Measurements from ENCODE around the gene NPIPA8.
"Not testable (repeated sequence)": the region's sequence is repeated elsewhere in the genome, so short reads cannot be mapped to it uniquely, and the experiment has no call there.

Gene NPIPA8

DNA sequence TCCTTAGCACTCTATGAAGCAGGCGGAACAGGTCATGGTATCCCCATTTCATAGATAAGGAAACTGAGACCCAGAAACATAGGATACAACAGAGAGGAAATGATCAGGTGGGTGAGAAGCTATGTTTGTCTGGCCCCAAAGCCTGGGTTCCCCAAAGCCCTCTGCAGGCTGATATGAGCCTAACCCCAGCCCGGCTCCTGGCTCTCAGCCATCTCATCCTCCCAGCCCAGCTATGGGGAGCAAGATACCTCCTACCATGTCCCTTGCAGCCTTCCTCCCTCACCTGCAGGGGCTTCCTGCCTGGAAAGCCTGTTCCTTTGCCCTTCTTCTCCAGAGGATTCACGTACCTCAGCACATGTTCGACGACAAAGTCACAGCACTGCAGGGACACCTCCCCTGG, 30.5 kb downstream of the NPIPA8 start:
- not testable (repeated sequence) for H3K27me3 ChIP-seq; H3K4me1 ChIP-seq (ENCODE audit: control insufficient read depth in 1 of 2, insufficient read depth in 1 of 2, low read depth in 1 of 2, low read length in 1 of 2); H3K36me3 ChIP-seq; H3K27ac ChIP-seq; H3K9me3 ChIP-seq; H3K4me3 ChIP-seq (ENCODE audit: low read depth in 1 of 2, low read length in 1 of 2)

GRCh38 chr16:18303059-18303706, 33.4 kb downstream of the NPIPA8 start:
- H3K36me3 ChIP-seq; H3K4me1 ChIP-seq (ENCODE audit: control insufficient read depth in 1 of 2, insufficient read depth in 1 of 2, low read depth in 1 of 2, low read length in 1 of 2); H3K27me3 ChIP-seq; H3K9me3 ChIP-seq; H3K4me3 ChIP-seq (ENCODE audit: low read depth in 1 of 2, low read length in 1 of 2); H3K27ac ChIP-seq: not testable (repeated sequence)

- not testable (repeated sequence) for H3K27me3 ChIP-seq; H3K27ac ChIP-seq; H3K36me3 ChIP-seq; H3K4me3 ChIP-seq (ENCODE audit: low read depth in 1 of 2, low read length in 1 of 2); H3K9me3 ChIP-seq; H3K4me1 ChIP-seq (ENCODE audit: control insufficient read depth in 1 of 2, insufficient read depth in 1 of 2, low read depth in 1 of 2, low read length in 1 of 2)
Measured at GRCh38 chr16:18297714-18298113, 38.8 kb downstream of the NPIPA8 start.

DNA sequence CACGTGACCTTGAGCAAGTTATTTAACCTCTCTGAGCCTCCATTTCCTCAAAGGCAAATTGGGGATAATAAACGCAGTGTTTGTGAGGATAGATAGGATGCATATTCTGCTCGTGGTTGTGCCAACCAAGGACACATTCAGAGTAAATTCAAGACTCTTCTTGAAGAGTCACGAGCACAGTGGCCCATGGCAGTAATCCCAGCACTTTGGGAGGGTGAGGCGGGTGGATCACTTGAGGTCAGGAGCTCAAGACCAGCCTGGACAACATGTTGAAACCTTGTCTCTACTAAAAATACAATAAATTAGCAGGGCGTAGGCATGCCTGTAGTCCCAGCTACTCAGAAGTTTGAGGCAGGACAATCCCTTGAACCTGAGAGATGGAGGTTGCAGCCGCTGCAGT, 39.6 kb downstream of the NPIPA8 start:
- not testable (repeated sequence) for H3K4me3 ChIP-seq (ENCODE audit: low read depth in 1 of 2, low read length in 1 of 2); H3K27ac ChIP-seq; H3K4me1 ChIP-seq (ENCODE audit: control insufficient read depth in 1 of 2, insufficient read depth in 1 of 2, low read depth in 1 of 2, low read length in 1 of 2); H3K36me3 ChIP-seq; H3K9me3 ChIP-seq; H3K27me3 ChIP-seq

DNA sequence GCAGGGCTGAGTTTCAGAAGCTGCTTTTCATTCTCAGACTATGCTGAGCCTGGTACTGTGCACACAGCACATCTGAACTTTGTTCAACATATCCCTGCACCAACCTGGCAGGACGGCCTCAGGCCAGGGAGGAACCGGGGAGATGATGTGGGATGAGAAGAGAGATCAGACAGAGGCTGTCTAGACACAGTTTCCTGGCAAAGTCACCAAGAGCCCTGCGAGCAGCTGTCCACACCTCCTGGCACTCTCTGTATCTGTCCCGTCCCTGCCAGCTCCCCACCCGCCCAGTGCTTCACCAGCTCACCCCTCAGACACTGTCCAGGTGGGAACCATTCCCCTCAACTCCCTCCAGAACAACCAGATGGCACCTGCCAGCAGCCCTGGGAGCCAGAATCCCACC, 42.2 kb downstream of the NPIPA8 start:
- not testable (repeated sequence) for H3K27me3 ChIP-seq; H3K4me3 ChIP-seq (ENCODE audit: low read depth in 1 of 2, low read length in 1 of 2); H3K4me1 ChIP-seq (ENCODE audit: control insufficient read depth in 1 of 2, insufficient read depth in 1 of 2, low read depth in 1 of 2, low read length in 1 of 2); H3K9me3 ChIP-seq; H3K36me3 ChIP-seq; H3K27ac ChIP-seq

DNA sequence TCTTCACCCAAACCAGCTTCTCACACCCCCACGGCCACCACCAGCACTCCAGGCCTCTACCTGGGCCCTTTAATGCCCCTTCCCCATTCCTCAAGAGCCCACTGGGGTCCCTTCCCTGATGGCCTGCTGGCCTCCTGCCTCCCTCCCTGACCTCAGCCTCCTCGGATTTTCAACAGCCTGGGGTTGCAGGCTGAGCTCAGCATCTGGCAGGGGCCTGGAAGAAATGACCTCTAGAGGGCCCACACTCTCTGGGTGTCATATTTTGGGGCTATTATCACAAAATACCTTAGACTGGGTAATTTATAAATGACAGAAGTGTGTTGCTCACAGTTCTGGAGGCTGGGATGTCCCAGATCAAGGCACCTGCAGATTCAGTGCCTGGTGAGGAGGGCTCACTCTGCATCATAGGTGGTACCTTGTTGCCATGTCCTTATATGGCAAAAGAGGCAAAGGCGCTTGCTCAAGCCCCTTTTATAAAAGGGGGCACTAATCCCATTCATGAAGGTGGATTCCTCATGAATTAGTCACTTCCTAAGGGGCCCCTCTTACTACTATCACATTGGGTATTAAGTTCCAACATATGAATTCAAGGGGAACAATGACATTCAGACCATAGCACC, 43.1 kb downstream of the NPIPA8 start:
- not testable (repeated sequence) for H3K9me3 ChIP-seq

DNA sequence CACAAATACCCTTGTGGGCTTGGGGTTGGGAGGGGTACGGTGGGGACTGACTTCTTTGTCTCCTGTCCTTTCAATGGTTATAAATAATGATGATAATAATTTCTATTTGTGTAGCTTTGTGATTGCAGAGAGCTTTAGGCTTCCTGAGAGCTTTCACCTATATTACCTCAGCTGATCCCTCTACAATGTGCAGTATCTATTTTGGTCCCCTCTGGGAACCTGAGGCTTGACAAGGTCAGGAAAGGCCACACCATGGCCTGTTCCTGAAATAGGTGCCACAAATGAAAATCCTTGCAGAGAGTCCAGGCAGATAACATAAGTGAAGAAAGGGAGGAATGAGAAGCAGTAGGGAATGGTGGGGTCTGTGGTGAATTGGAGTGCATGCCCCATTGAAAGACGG, 45.6 kb downstream of the NPIPA8 start:
- H3K36me3 ChIP-seq; H3K4me1 ChIP-seq (ENCODE audit: control insufficient read depth in 1 of 2, insufficient read depth in 1 of 2, low read depth in 1 of 2, low read length in 1 of 2); H3K27ac ChIP-seq; H3K9me3 ChIP-seq; H3K27me3 ChIP-seq; H3K4me3 ChIP-seq (ENCODE audit: low read depth in 1 of 2, low read length in 1 of 2): not testable (repeated sequence)

More for the DNA sequence above, 43.1 kb downstream of the NPIPA8 start:
- not testable (repeated sequence) for H3K27ac ChIP-seq; H3K27me3 ChIP-seq; H3K4me1 ChIP-seq (ENCODE audit: control insufficient read depth in 1 of 2, insufficient read depth in 1 of 2, low read depth in 1 of 2, low read length in 1 of 2); H3K4me3 ChIP-seq (ENCODE audit: low read depth in 1 of 2, low read length in 1 of 2); H3K36me3 ChIP-seq

GRCh38 chr16:18286342-18286741, 50.2 kb downstream of the NPIPA8 start:
- not testable (repeated sequence) for H3K9me3 ChIP-seq; H3K4me3 ChIP-seq (ENCODE audit: low read depth in 1 of 2, low read length in 1 of 2); H3K27me3 ChIP-seq; H3K36me3 ChIP-seq; H3K27ac ChIP-seq; H3K4me1 ChIP-seq (ENCODE audit: control insufficient read depth in 1 of 2, insufficient read depth in 1 of 2, low read depth in 1 of 2, low read length in 1 of 2)

- not testable (repeated sequence) for H3K27ac ChIP-seq
Measured at GRCh38 chr16:18280319-18280718, 56.2 kb downstream of the NPIPA8 start.

DNA sequence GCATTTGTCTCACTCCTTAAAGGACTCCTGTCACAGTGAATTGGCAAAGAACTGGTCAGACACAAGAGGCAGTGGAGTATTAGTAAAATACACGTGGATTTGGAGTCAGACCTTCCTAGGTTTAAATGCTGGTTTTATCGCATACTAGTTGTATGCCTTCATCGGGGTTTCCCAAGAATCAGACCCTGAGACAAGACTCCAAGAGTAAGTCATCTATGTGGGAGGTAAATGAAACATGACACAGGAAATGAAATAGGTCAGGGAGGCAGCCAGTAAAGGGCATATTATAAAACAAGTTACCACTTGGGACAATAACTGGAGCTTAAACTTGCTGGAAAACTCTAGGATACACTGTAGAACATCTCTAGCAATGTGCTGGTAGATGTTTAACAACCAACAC, 59.8 kb downstream of the NPIPA8 start:
- H3K4me3 ChIP-seq (ENCODE audit: low read depth in 1 of 2, low read length in 1 of 2); H3K9me3 ChIP-seq; H3K36me3 ChIP-seq; H3K27me3 ChIP-seq; H3K27ac ChIP-seq; H3K4me1 ChIP-seq (ENCODE audit: control insufficient read depth in 1 of 2, insufficient read depth in 1 of 2, low read depth in 1 of 2, low read length in 1 of 2): not testable (repeated sequence)

More at GRCh38 chr16:18280319-18280718, 56.2 kb downstream of the NPIPA8 start:
- H3K4me1 ChIP-seq (ENCODE audit: control insufficient read depth in 1 of 2, insufficient read depth in 1 of 2, low read depth in 1 of 2, low read length in 1 of 2); H3K36me3 ChIP-seq; H3K4me3 ChIP-seq (ENCODE audit: low read depth in 1 of 2, low read length in 1 of 2); H3K9me3 ChIP-seq; H3K27me3 ChIP-seq: not testable (repeated sequence)

DNA sequence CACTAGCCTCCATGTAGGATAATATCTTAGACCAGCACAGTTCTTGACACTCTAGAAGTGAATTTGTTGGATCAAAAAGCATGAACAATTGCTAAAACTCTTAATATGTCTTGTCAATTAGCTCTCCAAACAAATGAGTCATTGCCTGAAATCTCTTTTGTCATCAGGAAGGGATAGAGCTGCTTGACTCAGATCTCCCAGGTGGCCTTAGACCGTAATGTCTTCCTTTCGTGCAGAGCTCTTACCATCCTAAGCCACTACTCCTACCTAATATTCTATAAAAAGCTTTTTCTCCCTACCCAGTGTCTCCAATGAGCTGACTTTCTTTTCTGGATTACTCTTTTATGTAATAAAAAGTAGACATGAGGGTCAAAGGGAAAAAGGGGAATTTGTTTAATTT, 66.4 kb downstream of the NPIPA8 start:
- H3K4me1 ChIP-seq (ENCODE audit: control insufficient read depth in 1 of 2, insufficient read depth in 1 of 2, low read depth in 1 of 2, low read length in 1 of 2), result not testable (repeated sequence)

More for the DNA sequence above, 66.4 kb downstream of the NPIPA8 start:
- H3K27ac ChIP-seq; H3K4me3 ChIP-seq (ENCODE audit: low read depth in 1 of 2, low read length in 1 of 2); H3K36me3 ChIP-seq; H3K27me3 ChIP-seq; H3K9me3 ChIP-seq: not testable (repeated sequence)

Data from neutrophil (primary cell).